Neural crest cell (in vitro differentiated cells): ENCODE results near the gene CSK. TPM values are rescaled to one million over a fixed set of nuclear protein-coding genes. Genes with fewer than 3 reads are reported as not detected.

Experiments used
- DNase-seq: peaks from one replicate; pipeline ENCODE4 v3.0.0; 2021; ENCODE audit warnings: low read depth, mixed read lengths, low spot score
- H3K27ac Mint-ChIP-seq: one replicate; pipeline ENCODE4 v1.8.0; 2021; ENCODE audit warnings: mild to moderate bottlenecking, mixed read lengths; ENCODE audit not compliant: unreplicated experiment
- H3K27me3 Mint-ChIP-seq: 2 replicates; pipeline ENCODE4 v1.8.0; 2021; ENCODE audit warnings: low read depth, mild to moderate bottlenecking, mixed read lengths
- H3K36me3 Mint-ChIP-seq: 2 replicates; pipeline ENCODE4 v1.8.0; 2021; ENCODE audit warnings: low read depth, mild to moderate bottlenecking, mixed read lengths
- H3K4me1 Mint-ChIP-seq: 2 replicates; pipeline ENCODE4 v1.8.0; 2021; ENCODE audit warnings: mixed read lengths
- H3K4me3 Mint-ChIP-seq: one replicate; pipeline ENCODE4 v1.8.0; 2021; ENCODE audit warnings: mild to moderate bottlenecking, mixed read lengths
- H3K9me3 Mint-ChIP-seq: 2 replicates; pipeline ENCODE4 v1.8.0; 2021; ENCODE audit warnings: mixed read lengths
- CTCF ChIP-seq: fragments of 200-600 bp; sonication (generic); conservative IDR thresholded peaks from 2 replicates; pipeline ENCODE4 v1.5.0; 2021; ENCODE audit warnings: antibody characterized with exemption, mild to moderate bottlenecking
- total RNA-seq: library from RNA; stranded (reverse); gene quantifications from 2 replicates; pipeline ENCODE4 v1.2.1, GENCODE V29; 2021

CSK gene
- total RNA-seq, 1 donor from 2014 or later, result 109 TPM

GRCh38 chr15:74793135-74794028 lies 11.5 kb downstream of the CSK start:
- Mint-ChIP-seq H3K4me3 (no peak overlapping the region), H3K27me3 (no peaks in the 10 kb centered on the region), H3K36me3 (no peaks in the 10 kb centered on the region), H3K27ac (peak overlapping the region; percentile 6), H3K9me3 (no peaks in the 10 kb centered on the region), H3K4me1 (peaks cover 49% of the 10 kb centered on the region)
- peak; percentile 21 for TF ChIP-seq CTCF
- peak; percentile 39 for DNase-seq

- Mint-ChIP-seq H3K4me3 (no peak overlapping the region), H3K36me3 (no peaks in the 10 kb centered on the region), H3K27me3 (no peaks in the 10 kb centered on the region), H3K27ac (peak overlapping the region; percentile 95), H3K4me1 (peaks cover 41% of the 10 kb centered on the region), H3K9me3 (no peaks in the 10 kb centered on the region)
- no peak for TF ChIP-seq CTCF
- DNase-seq, result no peak
Measured at GRCh38 chr15:74794248-74794969, 12.5 kb downstream of the CSK start.

- Mint-ChIP-seq H3K36me3 (no peaks in the 10 kb centered on the region), H3K9me3 (no peaks in the 10 kb centered on the region), H3K27ac (peak overlapping the region; percentile 95), H3K4me1 (peaks cover 36% of the 10 kb centered on the region), H3K4me3 (no peak overlapping the region), H3K27me3 (no peaks in the 10 kb centered on the region)
- no peak for DNase-seq
- no peak for TF ChIP-seq CTCF
Measured at GRCh38 chr15:74794970-74795349, 13.1 kb downstream of the CSK start.

- H3K4me1 Mint-ChIP-seq, result peaks cover 28% of the 10 kb centered on the region
- H3K27me3 Mint-ChIP-seq, result no peaks in the 10 kb centered on the region
- no peak overlapping the region for H3K4me3 Mint-ChIP-seq
- no peaks in the 10 kb centered on the region for H3K36me3 Mint-ChIP-seq
- H3K27ac Mint-ChIP-seq, result no peak overlapping the region
- H3K9me3 Mint-ChIP-seq, result no peaks in the 10 kb centered on the region
- TF ChIP-seq CTCF, result no peak
- DNase-seq, result no peak
Measured at GRCh38 chr15:74795966-74796625, 14.2 kb downstream of the CSK start.

- no peaks in the 10 kb centered on the region for H3K9me3 Mint-ChIP-seq
- no peak overlapping the region for H3K4me3 Mint-ChIP-seq
- no peaks in the 10 kb centered on the region for H3K36me3 Mint-ChIP-seq
- no peak overlapping the region for H3K27ac Mint-ChIP-seq
- H3K27me3 Mint-ChIP-seq, result no peaks in the 10 kb centered on the region
- peaks cover 5% of the 10 kb centered on the region for H3K4me1 Mint-ChIP-seq
- TF ChIP-seq CTCF, result no peak
- DNase-seq, result no peak
Measured at GRCh38 chr15:74798388-74799254, 16.7 kb downstream of the CSK start.
